HG03103 (cell line): Measurements from ENCODE around the gene KRT9.
"Not testable (repeated sequence)": the region's sequence is repeated elsewhere in the genome, so short reads cannot be mapped to it uniquely, and the experiment has no call there.

Experiments used
- ATAC-seq: cut with Tn5 transposase; IDR thresholded peaks from one replicate; pipeline ENCODE4 v1.9.1; 2021; ENCODE audit warnings: low read depth; ENCODE audit not compliant: unreplicated experiment

KRT9 gene

GRCh38 chr17:41602524-41602923, 30.7 kb upstream of the KRT9 start:
- ATAC-seq = no peak

GRCh38 chr17:41600318-41600717, 28.5 kb upstream of the KRT9 start:
- no peak for ATAC-seq

- ATAC-seq = no peak
These were observed 27.8 kb upstream of the KRT9 start for GRCh38 chr17:41599680-41600079.

- no peak for ATAC-seq
These were observed 23.7 kb upstream of the KRT9 start for GRCh38 chr17:41595585-41595984.

GRCh38 chr17:41594363-41594915, 22.6 kb upstream of the KRT9 start:
- no peak for ATAC-seq

- no peak for ATAC-seq
These were observed 21.6 kb upstream of the KRT9 start for GRCh38 chr17:41593306-41593981.

- ATAC-seq = no peak
These were observed 20.9 kb upstream of the KRT9 start for GRCh38 chr17:41592601-41593305.

GRCh38 chr17:41589301-41589700, 17.4 kb upstream of the KRT9 start:
- ATAC-seq = no peak

- ATAC-seq = no peak
These were observed 16.4 kb upstream of the KRT9 start for GRCh38 chr17:41588126-41588810.

GRCh38 chr17:41586863-41587495, 15.1 kb upstream of the KRT9 start, which contains the start of gene KRT14:
KRT14 (minus strand) TSS chr17:41586895; CDS start chr17:41586834, 61 bp downstream.
- ATAC-seq = no peak

- ATAC-seq = no peak
These were observed 13.6 kb upstream of the KRT9 start for GRCh38 chr17:41585301-41586056.

- not testable (repeated sequence) for ATAC-seq
These were observed 12.6 kb upstream of the KRT9 start for GRCh38 chr17:41584331-41584927.

GRCh38 chr17:41583137-41584127, 11.6 kb upstream of the KRT9 start:
- ATAC-seq = no peak

GRCh38 chr17:41582061-41582968, 10.5 kb upstream of the KRT9 start:
- ATAC-seq = not testable (repeated sequence)

GRCh38 chr17:41581366-41582060, 9.7 kb upstream of the KRT9 start:
- no peak for ATAC-seq

GRCh38 chr17:41580687-41581365, 9.0 kb upstream of the KRT9 start:
- ATAC-seq = no peak
